ENCODE data around the gene NUDT16L1.

The NUDT16L1 gene

DNA sequence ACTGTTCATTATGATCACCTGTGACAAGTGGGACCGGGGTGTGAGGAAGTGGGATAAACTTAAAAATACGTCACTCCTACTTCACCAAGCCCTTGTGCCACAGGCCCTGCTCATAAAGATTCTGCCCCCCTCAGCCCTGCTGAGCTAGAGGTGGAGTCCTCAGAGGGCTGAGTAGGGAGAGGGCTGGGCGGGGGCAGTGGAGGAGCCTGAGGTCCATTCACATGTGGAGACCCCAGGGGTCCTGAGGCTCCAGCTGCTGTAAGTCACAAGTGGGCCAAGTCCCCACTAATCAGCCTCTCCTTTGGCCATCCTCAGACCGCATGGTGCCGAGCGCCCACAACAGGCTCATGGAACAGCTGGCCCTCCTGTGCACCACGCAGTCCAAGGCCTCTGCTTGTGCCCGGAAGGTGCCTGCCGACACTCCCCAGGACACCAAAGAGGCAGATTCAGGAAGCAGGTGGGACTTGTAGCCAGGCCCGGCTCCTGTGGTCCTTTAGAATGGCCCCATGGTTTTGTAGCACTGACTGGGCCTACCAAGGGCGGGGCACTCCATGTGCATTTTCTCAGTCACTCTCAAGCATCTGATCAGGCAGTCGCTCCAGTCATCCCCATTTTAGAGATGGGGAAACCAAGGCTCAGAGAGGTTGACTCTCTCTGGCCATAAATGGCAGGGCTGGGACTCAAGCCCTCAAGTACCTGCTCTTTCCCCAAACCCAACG lies 51.4 kb downstream of the NUDT16L1 start:
- 88% methylated on average over 9 of the region's 13 CpGs for WGBS (ENCODE audit: insufficient coverage)

DNA sequence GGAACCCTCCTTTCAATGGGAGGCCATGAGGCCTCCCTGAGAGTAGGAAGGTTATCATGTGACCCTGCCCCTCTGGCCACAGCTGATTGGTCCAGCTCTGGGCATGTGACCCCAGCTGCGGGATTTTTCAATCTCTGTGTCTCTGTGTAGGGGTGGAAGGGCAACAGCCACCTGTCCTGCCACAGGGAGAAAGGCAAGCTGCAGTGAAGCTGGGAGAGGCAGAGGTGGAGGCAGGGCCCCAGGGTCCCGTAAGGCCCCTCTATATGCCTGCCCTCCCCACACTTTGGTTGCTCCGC lies 51.9 kb downstream of the NUDT16L1 start:
- ChIA-PET CTCF (no interaction called here), POLR2A (no interaction called here)
- WGBS (ENCODE audit: insufficient coverage), result 100% methylated on average over 3 of the region's 3 CpGs
- Histone ChIP-seq H3K9me3 (ENCODE audit: control extremely low read depth in 1 of 5, control insufficient read depth in 4 of 5, insufficient read depth in 2 of 5, low read depth in 1 of 5, low read length in 4 of 5) (no peaks in the 10 kb centered on the region), H3K27ac (ENCODE audit: insufficient read depth in 1 of 2, low read depth in 1 of 2, low read length in 2 of 2, poor library complexity in 1 of 2, severe bottlenecking in 2 of 2) (no peak overlapping the region), H3K36me3 (ENCODE audit: control insufficient read depth in 4 of 4, insufficient read depth in 4 of 4, low read length in 3 of 4) (peaks cover 0 to 17% (median 11%) of the 10 kb centered on the region in 4 experiments), H3K4me1 (ENCODE audit: control extremely low read depth in 1 of 4, control insufficient read depth in 4 of 4, insufficient read depth in 4 of 4, low read length in 3 of 4) (peaks cover 0 to 15% (median 5%) of the 10 kb centered on the region in 4 experiments), H3K27me3 (replicated peaks in 2 of 5; ENCODE audit: control insufficient read depth in 4 of 5, insufficient read depth in 5 of 5, low read length in 4 of 5) (peaks cover 0 to 3% (median 2%) of the 10 kb centered on the region in 5 experiments), H3K4me3 (ENCODE audit: control insufficient read depth in 1 of 7, extremely low read depth in 1 of 7, insufficient read depth in 4 of 7, low read depth in 2 of 7, low read length in 6 of 7) (no peak overlapping the region)
- DNase-seq, result no peak

More for the DNA sequence above, 51.4 kb downstream of the NUDT16L1 start:
- POLR2A ChIA-PET, result no interaction called here
- Histone ChIP-seq H3K27ac (ENCODE audit: insufficient read depth in 1 of 2, low read depth in 1 of 2, low read length in 2 of 2, poor library complexity in 1 of 2, severe bottlenecking in 2 of 2) (no peak overlapping the region), H3K27me3 (replicated peaks in 2 of 5; ENCODE audit: control insufficient read depth in 4 of 5, insufficient read depth in 5 of 5, low read length in 4 of 5) (peaks cover 0 to 3% (median 2%) of the 10 kb centered on the region in 5 experiments), H3K9me3 (ENCODE audit: control extremely low read depth in 1 of 5, control insufficient read depth in 4 of 5, insufficient read depth in 2 of 5, low read depth in 1 of 5, low read length in 4 of 5) (no peaks in the 10 kb centered on the region), H3K4me3 (ENCODE audit: control insufficient read depth in 1 of 7, extremely low read depth in 1 of 7, insufficient read depth in 4 of 7, low read depth in 2 of 7, low read length in 6 of 7) (no peak overlapping the region), H3K4me1 (ENCODE audit: control extremely low read depth in 1 of 4, control insufficient read depth in 4 of 4, insufficient read depth in 4 of 4, low read length in 3 of 4) (peaks cover 0 to 15% (median 5%) of the 10 kb centered on the region in 4 experiments), H3K36me3 (ENCODE audit: control insufficient read depth in 4 of 4, insufficient read depth in 4 of 4, low read length in 3 of 4) (peaks cover 0 to 12% (median 6%) of the 10 kb centered on the region in 4 experiments)
- CTCF ChIA-PET, result no interaction called here
- DNase-seq, result no peak
